HG03175 (cell line): ENCODE data around the gene NEDD4L.

Experiments
- ATAC-seq: cut with Tn5 transposase; IDR thresholded peaks from one replicate; pipeline ENCODE4 v1.9.1; 2021; ENCODE audit warnings: mild to moderate bottlenecking, moderate library complexity; ENCODE audit not compliant: unreplicated experiment

The NEDD4L gene

DNA sequence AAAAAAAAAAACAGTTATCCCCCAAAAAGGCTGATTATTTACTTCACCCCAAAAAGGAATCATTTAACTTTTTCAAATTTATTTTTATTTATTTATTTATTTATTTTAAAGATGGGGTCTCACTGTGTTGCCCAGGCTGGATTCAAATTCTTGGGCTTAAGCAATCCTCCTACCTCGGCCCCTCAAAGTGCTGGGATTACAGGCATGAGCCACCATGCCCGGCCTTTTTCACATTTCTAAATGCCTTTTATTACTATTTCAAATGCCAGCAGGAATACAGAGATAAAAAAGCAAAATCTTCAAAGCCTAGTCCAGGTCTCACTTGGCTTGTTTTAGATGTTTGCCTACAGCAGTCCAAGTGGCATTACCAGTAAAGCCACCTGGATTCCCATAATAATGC lies 345.7 kb downstream of the NEDD4L start:
- ATAC-seq: no peak

DNA sequence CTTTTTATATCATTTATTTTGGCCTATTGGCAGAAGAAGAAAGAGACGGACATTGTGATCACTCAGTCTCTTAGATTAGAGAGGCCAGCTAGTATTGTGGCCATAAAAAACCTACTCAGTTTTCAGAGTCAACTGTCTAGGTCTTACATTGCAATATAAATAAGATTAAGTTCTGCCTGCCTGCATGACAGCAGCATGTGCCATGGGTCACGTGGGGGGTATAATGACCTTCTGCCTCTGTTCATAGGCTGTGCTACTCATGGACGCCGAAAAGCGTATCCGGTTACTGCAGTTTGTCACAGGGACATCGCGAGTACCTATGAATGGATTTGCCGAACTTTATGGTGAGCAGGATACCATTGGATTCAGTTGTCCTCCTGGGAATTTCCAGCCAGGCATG lies 346.4 kb downstream of the NEDD4L start:
- no peak for ATAC-seq

DNA sequence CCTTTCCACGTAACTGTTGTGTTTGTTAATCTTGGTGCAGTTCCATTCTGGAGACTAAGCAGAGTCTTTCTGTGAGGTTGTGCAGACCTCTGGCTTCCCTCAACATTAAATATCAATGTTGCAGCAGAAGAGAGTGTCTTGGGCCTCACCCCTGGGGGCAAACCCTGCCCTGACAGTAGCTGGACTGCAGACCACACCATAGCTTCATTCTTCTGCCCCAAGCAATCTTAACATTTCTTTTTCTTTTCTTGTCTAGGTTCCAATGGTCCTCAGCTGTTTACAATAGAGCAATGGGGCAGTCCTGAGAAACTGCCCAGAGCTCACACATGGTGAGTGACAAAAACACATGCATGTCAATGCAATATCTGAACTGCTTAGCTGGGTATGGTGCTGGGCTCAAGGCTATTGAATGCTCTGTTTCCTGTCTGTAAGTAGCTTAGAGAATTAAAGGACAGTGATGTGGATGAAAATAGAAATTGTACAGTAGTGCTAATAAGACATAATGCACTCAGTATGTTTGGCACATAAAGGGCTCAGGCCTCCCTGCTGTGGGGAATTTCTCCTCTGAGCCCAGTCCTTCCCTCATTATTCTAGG lies 347.3 kb downstream of the NEDD4L start:
- no peak for ATAC-seq

DNA sequence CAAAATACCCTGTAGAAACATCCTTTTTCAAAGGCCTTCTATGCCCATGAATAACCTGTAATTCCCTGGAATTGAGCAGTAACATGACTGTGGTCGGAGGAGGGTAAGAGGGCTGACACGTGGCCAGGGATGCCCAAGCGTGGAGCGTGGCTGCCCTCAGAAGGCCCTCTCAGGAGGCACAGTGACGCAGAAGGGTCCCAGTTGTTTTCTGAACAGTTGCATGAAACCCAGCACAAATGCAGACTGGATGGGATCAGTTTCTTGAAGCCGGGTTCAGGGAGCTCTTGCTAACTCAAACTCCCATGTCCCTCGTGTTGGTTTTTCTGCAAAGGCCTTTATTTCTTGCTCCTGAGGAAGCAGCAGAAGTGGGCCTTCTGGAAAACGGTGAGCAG lies 347.9 kb downstream of the NEDD4L start:
- no peak for ATAC-seq

DNA sequence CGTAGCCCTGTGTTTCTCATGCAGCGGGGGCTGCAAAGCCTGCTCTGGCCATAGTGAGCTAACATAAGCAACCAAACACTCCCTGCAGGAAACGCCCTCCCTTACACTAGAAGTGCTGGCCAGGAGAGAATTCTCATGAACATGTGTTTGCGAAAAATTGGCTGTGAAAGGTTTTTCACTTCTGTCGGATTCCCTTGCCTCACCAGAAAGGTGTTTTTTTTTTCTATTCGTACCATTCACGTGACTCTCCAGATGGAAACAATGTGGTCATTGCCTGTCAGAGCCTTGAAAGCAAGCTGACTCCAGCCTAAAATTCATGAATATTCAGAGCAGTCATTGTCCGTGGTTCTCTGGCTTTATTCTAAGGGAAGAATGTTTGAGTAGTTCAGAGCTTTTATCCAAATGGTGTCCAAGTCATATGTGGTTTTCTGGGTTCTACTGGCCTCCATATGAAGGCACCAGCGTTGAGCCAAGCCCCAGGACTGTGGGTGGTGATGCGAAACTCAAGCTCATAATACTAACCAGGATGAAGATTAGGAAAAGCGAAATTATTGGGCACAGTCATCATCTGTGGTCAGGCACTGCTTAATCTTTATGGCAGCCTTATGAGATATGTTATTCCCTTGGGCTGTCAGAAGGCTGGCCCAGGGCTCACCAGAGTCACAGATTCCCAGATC lies 348.4 kb downstream of the NEDD4L start:
- no peak for ATAC-seq

DNA sequence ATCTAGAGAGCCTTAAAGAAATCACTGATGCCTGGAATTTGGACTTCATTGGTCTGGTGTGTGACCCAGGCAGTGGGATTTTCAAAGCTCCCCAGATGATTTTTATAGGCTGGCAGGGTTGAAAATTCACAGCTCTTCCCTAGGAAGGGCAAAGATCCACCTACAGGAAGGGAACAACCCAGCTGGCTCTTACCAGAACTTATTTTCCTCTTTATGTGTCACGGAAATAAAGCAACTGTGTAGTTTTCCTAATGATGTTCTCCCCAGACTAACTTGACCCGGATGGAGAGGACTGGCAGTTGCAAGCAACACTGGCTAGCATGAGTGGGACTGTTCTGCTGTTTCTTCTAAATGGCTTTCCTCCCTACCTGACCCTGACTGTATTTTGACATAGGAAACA lies 349.3 kb downstream of the NEDD4L start:
- ATAC-seq: no peak

DNA sequence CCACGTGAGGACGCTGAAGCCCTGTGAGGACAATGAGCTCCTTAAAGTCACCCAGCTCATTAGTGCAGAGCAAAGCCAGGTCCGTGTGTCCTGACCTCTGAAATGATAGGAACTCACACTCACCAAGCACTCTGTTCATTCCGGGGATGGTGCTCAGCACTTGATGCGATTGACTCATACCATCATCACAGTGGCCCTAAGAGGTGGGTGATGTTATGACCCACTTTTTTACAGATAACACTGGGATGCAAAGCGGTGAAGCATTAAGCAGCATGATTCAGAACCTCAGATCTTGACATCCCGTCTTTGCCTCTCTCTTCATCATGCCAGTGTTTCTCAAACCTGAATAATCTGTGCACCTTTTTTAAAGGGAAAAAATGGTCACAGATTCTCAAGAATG lies 350.0 kb downstream of the NEDD4L start:
- no peak for ATAC-seq

DNA sequence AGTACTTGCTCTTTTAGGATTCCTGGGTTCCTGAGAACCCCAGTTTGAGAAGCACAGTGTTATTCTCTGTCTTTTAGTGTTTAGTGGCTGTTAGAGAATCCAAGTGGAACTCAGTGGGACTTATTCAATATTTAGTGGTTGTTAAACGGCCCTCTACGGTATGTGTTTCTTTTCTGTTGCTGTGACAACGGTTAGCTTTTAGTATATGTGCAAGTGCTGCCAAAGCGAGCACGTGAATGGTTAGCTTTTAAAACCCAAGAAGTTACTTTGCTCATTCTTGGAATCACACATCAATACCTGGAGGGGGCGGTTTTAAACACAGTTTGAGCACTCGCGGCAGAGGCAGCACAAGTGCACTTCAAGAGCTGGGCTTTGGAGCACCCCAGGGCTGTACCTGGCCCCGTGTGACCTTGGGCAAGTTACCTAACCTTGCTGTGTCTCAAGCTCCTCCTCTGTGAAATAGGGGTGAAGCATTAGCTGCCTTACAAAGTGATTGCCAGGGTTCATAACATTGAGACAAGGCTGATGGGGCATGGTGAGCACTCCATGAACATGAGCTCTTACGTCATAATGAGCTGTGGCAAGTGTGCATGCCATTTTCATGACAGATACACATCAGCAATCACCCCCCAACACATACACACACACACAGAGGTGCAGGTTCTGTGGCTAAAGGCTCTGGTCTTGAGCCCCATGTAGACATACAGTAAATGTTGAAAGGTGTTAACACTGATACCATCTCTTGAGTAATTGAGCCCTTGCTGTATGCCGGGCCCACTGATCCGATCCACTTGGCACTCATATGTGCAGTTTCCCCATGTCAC lies 350.8 kb downstream of the NEDD4L start:
- ATAC-seq: no peak

DNA sequence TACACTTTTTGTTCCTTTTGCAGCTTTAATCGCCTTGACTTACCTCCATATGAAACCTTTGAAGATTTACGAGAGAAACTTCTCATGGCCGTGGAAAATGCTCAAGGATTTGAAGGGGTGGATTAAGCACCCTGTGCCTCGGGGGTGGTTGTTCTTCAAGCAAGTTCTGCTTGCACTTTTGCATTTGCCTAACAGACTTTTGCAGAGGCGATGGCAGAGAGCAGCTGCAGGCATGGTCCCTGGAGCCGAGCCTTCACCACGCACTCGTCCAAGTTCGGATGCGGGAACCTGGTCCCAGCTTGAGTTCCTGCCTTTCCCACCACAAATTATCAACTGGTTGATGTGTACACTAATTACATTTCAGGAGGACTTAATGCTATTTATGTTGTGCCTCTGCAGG lies 352.1 kb downstream of the NEDD4L start:
- ATAC-seq: no peak

DNA sequence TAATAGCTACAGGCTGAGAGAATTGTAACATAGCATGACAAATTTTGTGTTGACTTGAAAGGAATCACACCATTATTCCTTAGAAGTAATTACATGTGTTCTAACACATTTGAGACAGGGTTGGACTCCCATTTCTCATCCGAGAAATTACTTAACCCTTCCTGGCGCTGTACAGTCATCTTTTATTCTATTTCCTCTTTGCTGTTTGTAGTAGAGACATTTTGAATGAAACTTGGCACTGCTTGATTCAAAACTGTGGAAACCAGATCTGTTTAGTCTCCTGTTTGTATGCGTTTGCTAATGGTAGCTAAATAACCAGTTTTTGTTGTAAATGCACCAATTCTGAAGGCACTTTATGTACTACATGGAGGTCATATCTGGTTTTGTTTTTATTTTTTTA lies 352.9 kb downstream of the NEDD4L start:
- no peak for ATAC-seq

DNA sequence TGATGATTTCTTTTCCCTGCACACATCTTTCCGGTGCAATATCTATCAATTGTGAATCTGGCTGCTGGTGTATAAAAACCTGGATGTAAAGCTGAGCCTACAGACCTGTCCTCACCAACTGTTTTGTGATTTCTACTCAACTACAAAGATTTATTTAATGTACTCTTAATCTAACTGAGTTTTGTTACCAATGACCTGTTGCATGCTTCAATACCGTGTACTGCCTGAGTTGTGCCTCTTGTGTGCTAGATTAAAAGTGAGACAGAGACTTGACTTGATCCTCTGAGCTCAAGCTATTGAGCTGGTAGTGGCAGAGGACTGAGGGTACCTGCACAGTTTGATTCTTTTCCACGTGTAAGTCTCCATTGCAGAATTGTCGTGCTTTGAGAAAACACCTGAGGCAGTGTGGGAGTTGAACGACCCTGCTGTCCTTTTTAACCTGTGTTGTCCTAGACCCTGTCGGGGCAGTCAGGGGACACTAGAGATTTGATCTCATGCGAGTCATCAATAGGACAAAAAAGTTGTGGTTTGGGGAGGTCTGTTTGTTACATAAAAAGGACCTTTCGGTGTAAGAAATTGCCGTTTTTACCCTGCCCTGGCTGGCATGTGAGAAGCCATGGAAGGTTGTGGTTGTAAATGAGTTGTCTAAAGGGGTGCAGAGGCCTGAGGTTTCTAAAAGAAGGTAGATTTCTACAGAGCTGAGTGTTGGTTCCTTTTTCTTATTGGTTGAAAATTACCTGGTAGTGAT lies 353.5 kb downstream of the NEDD4L start:
- ATAC-seq: no peak

DNA sequence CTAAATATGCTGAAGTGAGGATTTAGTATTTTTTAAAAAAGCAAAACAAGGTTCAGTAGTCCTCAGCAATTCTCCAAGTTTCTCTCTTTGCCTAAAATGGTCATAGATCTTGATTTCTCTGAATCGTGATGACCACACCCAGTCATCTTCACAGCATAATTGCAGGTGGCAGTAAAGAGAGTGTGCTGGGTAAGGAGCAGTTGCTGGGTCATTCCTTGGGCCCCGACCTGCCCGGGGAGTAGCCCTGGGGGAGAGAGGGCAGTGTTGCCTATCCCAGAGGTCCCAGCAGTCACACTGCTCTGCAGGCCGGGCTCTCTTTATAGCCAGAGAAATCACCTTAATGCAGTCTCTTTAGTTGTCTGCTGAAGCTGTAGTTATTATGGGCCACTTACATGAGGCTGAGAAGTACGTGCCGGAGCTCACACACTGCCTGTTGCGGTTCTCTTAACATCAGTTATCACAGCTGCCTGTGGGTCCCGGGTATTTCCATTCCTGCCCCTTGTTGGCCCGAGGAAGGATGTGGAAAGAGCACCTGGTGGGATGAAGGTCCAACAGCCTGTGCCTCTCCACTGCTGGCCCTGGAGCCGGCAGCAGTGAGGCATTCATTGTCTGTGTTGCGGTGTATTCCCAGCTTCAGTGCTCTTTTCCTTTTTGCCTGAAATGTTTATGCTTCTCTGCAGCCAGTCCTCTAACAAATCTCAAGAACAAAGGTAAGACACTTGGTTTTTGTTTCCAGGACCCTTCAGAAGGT lies 354.8 kb downstream of the NEDD4L start:
- no peak for ATAC-seq

DNA sequence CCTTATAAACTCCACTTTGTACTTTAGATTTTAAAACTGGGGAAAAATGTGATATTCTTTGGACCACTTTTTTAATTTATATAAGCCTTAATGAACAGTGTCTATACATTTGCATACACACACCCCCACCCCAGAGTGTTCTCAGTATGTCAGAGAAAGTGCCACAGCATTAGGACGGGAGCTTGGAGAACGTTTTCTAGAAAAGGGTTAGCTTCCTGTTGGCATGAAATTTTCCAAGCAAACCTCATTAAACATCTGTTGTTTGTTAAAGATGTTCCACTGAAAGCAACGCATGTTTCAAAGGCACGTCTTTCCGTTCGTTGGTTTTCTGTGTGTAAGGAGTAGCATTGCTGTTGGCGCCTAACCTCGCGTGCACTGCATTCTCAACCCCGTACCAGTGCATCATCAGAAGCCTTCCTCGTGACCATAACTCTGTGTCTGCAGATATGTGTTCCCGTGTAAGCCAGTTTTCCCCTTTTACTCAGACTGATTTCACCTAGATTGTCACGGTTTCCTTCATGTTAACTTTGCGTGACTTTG lies 356.4 kb downstream of the NEDD4L start:
- no peak for ATAC-seq

DNA sequence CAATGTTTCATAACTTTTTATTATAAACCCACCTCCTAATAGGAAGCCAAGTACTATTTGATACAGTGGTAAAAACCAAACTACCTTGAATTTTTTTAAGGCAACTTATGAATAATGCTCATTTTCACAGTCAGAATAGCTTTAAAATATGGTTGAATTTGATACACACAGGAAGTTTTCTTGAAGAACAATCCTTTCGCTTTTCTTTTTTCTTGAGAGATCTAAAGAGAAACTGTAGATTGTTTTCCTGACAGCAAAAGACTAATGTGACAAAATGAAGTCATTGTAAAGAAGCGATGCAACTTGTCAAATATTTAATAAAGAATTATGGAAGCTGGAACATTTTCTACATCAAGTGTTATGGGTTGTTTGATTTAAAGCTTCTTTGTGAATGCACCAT lies 357.2 kb downstream of the NEDD4L start:
- no peak for ATAC-seq

DNA sequence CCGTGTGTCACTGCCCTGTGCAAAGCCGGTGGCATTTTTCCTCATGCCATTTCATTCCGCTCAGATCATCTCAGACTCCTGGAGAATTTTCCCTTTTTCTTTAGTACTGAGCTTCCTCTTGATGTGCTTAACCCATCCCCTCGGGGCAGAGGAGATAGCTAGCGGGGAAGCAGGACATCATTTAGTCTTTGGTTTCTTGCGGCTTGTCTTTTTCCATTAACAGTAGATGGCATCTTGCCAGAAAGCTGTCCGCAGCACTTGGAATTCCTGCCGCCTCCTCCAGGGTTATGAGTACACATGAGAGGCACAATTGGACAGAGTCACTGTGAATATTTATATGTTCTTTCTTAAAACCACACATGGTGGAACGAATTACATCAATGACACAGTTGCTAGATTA lies 358.2 kb downstream of the NEDD4L start:
- no peak for ATAC-seq

DNA sequence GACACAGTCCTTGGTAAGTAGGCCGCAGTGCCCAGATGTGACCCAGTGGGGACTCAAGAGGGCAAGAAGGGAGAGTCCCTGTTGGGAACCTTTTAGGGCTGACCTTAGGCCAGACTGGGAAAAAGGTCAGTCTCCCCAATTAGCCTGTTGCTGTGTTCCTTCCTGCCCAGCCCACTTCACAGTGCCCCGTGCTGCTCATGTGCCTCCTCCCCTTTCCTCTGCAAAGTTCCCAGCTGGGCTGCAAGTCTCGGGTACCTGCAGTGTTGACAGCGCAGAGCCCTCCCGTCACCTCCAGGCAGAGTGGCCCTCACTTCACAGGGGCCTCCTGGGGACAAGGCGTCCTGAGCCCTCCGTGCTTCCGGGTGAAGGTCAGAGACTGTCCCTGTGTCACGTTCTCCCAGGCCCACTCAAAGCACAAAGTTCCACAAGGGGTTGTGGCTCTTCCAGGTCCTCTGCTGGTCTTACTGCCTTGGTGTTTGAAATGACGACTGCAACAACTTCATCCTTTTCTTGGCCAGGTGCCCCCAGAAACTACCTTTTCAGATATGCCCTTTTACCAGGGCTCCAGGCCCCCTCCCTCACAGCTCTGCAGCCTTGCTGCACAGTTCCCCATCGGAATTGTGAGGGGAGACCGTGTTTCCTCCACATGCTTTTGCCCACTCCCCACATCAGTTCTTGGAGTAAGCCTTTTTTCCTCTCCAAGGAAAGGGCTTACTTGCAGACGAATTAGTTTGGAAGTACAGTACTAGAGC lies 359.1 kb downstream of the NEDD4L start:
- no peak for ATAC-seq

DNA sequence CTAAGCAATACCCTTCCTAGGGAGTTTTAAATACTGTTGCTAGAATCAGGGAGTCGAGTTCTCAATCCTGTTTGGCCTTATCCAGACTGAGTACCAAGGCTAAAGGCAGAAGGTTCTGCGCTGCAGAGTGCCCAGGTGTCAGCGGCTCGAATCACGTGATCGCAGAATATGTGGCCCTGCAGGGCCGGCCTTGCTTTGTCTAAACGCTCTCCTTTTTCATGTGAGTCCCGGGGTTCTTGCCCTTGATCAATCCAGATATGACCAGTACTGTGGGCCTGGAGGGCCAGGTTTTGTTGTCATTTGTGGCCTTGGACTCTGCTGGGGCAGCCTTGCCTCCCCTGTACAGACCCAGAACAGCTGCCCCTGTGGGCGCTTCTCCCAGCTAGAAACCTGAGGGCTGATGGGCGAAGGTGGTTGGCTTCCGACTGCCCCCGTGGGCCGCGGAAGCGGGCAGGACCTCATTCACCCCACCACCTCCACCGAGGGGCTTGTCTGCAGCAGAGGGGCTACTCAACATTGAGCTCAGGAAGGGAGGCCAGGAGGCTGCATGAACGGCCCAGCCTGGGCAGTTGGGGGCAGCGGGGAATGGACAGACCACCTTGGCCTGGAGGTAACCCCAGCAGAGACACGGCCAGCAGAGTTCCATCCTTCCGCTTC lies 359.9 kb downstream of the NEDD4L start:
- no peak for ATAC-seq

DNA sequence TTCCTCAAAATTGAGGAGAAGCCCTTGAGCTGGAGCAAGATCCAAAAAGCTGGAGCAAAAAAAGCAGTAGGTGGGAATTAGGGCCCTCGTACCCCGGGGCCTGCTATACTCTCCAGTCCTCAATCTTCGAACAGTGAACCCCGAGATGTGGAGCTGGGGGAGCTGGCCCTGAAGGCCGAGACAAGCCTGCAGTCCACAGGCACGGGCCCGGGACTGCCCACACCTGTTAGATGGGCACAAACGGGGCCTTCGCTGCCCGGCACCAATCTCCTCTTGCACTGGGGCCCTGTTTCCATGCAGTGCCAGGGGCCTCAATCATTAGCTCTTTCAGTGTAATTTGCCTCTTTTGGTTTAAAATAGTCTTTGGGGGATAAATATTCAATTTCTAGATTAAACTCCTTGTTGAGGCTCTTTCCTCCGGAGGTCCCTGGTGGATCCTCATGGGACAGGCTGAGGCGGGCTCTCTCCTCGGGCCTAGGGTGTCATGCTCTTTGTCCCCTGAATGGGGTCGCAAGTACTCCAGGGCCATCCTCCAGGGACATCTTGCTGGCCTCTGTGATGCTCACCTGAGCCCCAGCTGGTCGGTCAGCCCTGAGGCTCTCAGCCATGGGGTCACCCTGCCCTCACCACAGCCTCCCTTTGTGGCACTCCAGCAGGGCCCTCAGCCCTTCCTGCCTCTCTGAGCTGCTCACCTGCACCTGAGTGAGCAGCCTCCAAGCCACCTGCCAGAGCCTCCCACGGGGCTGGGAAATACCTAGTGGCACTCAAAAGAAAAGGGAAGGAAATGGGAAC lies 361.3 kb downstream of the NEDD4L start:
- no peak for ATAC-seq

DNA sequence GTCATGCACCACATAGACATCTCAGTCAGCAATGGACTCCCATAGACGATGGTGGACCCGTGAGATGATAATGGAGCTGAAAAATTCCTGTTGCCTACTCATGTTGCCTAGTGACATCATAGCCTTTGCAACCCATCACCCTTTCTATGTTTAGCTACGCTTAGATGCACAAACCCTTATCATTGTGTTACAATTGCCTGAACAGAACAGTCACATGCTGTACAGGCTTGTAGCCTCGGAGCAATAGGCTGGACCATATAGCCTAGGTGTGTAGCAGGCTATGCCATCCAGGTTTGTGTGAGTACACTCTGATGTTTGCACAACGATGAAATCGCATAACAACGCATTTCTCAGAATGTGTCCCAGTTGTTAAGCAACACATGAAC lies 363.2 kb downstream of the NEDD4L start:
- ATAC-seq: no peak
